GM23338 (cell line): ENCODE data around the gene AP2A1. TPM values are rescaled to one million over a fixed set of nuclear protein-coding genes. Genes with fewer than 3 reads are reported as not detected.

Experiments
- ATAC-seq: fragments of 200-7000 bp; cut with Tn5 transposase; 3 replicates; pipeline ENCODE4 v1.9.1; 2020
- DNase-seq: peaks from one replicate; pipeline ENCODE4 v3.0.0-alpha.2; 2015; ENCODE audit warnings: low spot score
- H2AFZ ChIP-seq: fragments of 200-600 bp; sonication (generic); 2 replicates; pipeline ENCODE4 v1.8.0; 2016; ENCODE audit warnings: antibody characterized with exemption, mild to moderate bottlenecking, moderate library complexity
- H3F3A ChIP-seq: fragments of 200-600 bp; sonication (generic); replicated peaks from 2 replicates; pipeline ENCODE4 v1.8.0; 2017; ENCODE audit warnings: antibody characterized with exemption, mixed run types, low read depth
- H3K27ac ChIP-seq: fragments of 200-600 bp; sonication (generic); 2 replicates; pipeline ENCODE4 v1.6.1; 2016; ENCODE audit warnings: low read depth
- H3K27me3 ChIP-seq: fragments of 200-600 bp; sonication (generic); 2 replicates; pipeline ENCODE4 v1.8.0; 2016; ENCODE audit warnings: mild to moderate bottlenecking, mixed run types, moderate library complexity; ENCODE audit not compliant: insufficient read depth
- H3K36me3 ChIP-seq: fragments of 200-600 bp; sonication (generic); 2 replicates; pipeline ENCODE4 v1.8.0; 2016; ENCODE audit warnings: mild to moderate bottlenecking; ENCODE audit not compliant: insufficient read depth
- H3K4me1 ChIP-seq: fragments of 200-600 bp; sonication (generic); 2 replicates; pipeline ENCODE4 v1.8.0; 2016; ENCODE audit warnings: mild to moderate bottlenecking, moderate library complexity; ENCODE audit not compliant: insufficient read depth
- H3K4me2 ChIP-seq: fragments of 200-600 bp; sonication (generic); 2 replicates; pipeline ENCODE4 v1.7.1; 2017; ENCODE audit warnings: mixed run types
- H3K4me3 ChIP-seq: fragments of 200-600 bp; sonication (generic); 2 replicates; pipeline ENCODE4 v1.6.1; 2016; ENCODE audit warnings: mixed run types
- H3K79me2 ChIP-seq: fragments of 200-600 bp; sonication (generic); replicated peaks from 2 replicates; pipeline ENCODE4 v1.8.0; 2017; ENCODE audit warnings: mild to moderate bottlenecking; ENCODE audit not compliant: insufficient read depth
- H3K9me2 ChIP-seq: fragments of 200-600 bp; sonication (generic); 2 replicates; pipeline ENCODE4 v1.8.0; 2017; ENCODE audit not compliant: insufficient read depth
- H4K20me1 ChIP-seq: fragments of 200-600 bp; sonication (generic); replicated peaks from 2 replicates; pipeline ENCODE4 v1.8.0; 2017; ENCODE audit warnings: mild to moderate bottlenecking; ENCODE audit not compliant: insufficient read depth
- H3K27ac Mint-ChIP-seq: 2 replicates; pipeline ENCODE4 v1.8.0; 2020; ENCODE audit warnings: inconsistent platforms, mild to moderate bottlenecking, moderate library complexity, mixed read lengths
- H3K27me3 Mint-ChIP-seq: 3 replicates; pipeline ENCODE4 v1.8.0; 2022; ENCODE audit warnings: low read depth, mild to moderate bottlenecking, moderate library complexity, mixed read lengths, inconsistent platforms; ENCODE audit not compliant: insufficient read depth, poor library complexity
- H3K36me3 Mint-ChIP-seq: 3 replicates; pipeline ENCODE4 v1.8.0; 2021; ENCODE audit warnings: low read depth, mild to moderate bottlenecking, inconsistent platforms, moderate library complexity, mixed read lengths
- H3K4me1 Mint-ChIP-seq: 3 replicates; pipeline ENCODE4 v1.8.0; 2020; ENCODE audit warnings: mild to moderate bottlenecking, inconsistent platforms, mixed read lengths
- H3K4me3 Mint-ChIP-seq: 3 replicates; pipeline ENCODE4 v1.8.0; 2021; ENCODE audit warnings: moderate library complexity, mild to moderate bottlenecking, inconsistent platforms, mixed read lengths
- H3K9me3 Mint-ChIP-seq: 3 replicates; pipeline ENCODE4 v1.8.0; 2020; ENCODE audit warnings: moderate library complexity, mild to moderate bottlenecking, inconsistent platforms, mixed read lengths
- CREB1 ChIP-seq: fragments of 250-450 bp; sonication (Bioruptor Pico); IDR thresholded peaks from 2 replicates; pipeline ENCODE4 v1.5.0; 2020; ENCODE audit warnings: low read depth, mild to moderate bottlenecking, moderate library complexity
- CTCF ChIP-seq, 2 experiments: fragments of 200-600 bp in 1 of 2; sonication (generic) in 1 of 2; conservative IDR thresholded peaks; 2 replicates each; pipeline versions ENCODE4 v1.5.1 to v1.6.1; 2016 to 2017; ENCODE audit warnings: antibody characterized with exemption in 2 of 2, low read depth in 2 of 2, mild to moderate bottlenecking in 2 of 2, moderate library complexity in 1 of 2
- ETS1 ChIP-seq: IDR thresholded peaks from 2 replicates; pipeline ENCODE4 v1.6.1; 2016; ENCODE audit warnings: antibody characterized with exemption
- EZH2phosphoT487 ChIP-seq: fragments of 200-600 bp; sonication (generic); IDR thresholded peaks from one replicate; pipeline ENCODE4 v1.8.1; 2018; ENCODE audit warnings: antibody characterized with exemption; ENCODE audit not compliant: unreplicated experiment
- JUNB ChIP-seq: IDR thresholded peaks from one replicate; pipeline ENCODE4 v1.6.1; 2016; ENCODE audit warnings: antibody characterized with exemption; ENCODE audit not compliant: unreplicated experiment
- NANOG ChIP-seq: IDR thresholded peaks from 2 replicates; pipeline ENCODE4 v1.6.1; 2016; ENCODE audit warnings: antibody characterized with exemption, borderline replicate concordance
- POLR2AphosphoS5 ChIP-seq: IDR thresholded peaks from 2 replicates; pipeline ENCODE4 v1.6.1; 2016; ENCODE audit warnings: antibody characterized with exemption, low read depth
- REST ChIP-seq: IDR thresholded peaks from one replicate; pipeline ENCODE4 v1.6.1; 2018; ENCODE audit warnings: antibody characterized with exemption; ENCODE audit not compliant: unreplicated experiment
- ZNF114 ChIP-seq: fragments of 250-450 bp; sonication (Bioruptor Pico); IDR thresholded peaks from 2 replicates; pipeline ENCODE4 v1.5.0; 2020; ENCODE audit warnings: mild to moderate bottlenecking, moderate library complexity
- ZNF331 ChIP-seq: fragments of 250-450 bp; sonication (Bioruptor Pico); IDR thresholded peaks from 2 replicates; pipeline ENCODE4 v1.5.0; 2020; ENCODE audit warnings: low read depth, mild to moderate bottlenecking, moderate library complexity
- ZNF462 ChIP-seq: fragments of 250-450 bp; sonication (Bioruptor Pico); IDR thresholded peaks from 2 replicates; pipeline ENCODE4 v1.5.0; 2020; ENCODE audit warnings: mild to moderate bottlenecking, moderate library complexity
- polyA plus RNA-seq: library from polyadenylated mRNA; unstranded; fragments of >200 nt; fragmentation: Nextera tagmentation; extraction: Ambion mirVana; gene quantifications from 2 replicates; pipeline ENCODE4 v1.2.1, GENCODE V29; 2016
- total RNA-seq: library from RNA; depleted of rRNA; stranded (reverse); fragments of >200 nt; shearing (Covaris generic); gene quantifications from 2 replicates; pipeline ENCODE4 v1.2.3, GENCODE V29; 2014

Gene AP2A1
- total and polyA plus RNA-seq, 2 experiments from 2014 or later, result 34.1 to 129 TPM

- TF ChIP-seq JUNB (no peak), EZH2phosphoT487 (no peak), ZNF114 (no peak), ZNF462 (CRISPR knock-in tag) (no peak), ETS1 (no peak)
These were observed 15.7 kb downstream of the AP2A1 start (continued) for GRCh38 chr19:49782515-49782914.

DNA sequence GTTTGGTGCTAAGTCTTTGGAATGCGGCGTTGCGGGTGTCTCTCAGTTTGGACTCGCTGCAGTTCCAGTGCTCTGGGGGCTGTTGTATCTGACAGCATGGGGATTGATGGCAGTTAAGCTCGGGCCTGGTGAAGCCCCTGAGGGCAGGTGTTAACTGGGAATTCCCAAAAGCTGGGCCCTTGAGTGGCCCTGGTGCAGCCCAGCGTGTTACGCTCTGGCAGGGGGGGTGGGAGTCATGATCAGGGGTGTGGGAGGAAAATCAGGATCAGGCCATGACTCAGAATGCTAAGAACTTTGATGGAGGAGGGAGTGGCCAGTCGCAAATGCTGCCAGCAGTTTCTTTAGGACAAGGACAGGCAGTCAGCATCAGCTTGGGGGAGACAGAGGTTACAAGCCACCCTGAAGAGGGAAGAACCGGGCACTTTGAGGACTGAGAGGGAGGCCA, 19.6 kb downstream of the AP2A1 start:
- Histone ChIP-seq H3K27me3 (no peaks in the 10 kb centered on the region), H4K20me1 (peaks cover 4% of the 10 kb centered on the region), H3K9me2 (no peaks in the 10 kb centered on the region), H2AFZ (no peak overlapping the region), H3K79me2 (no peaks in the 10 kb centered on the region; the same call in 1 of the 2 replicates), H3K4me3 (no peak overlapping the region), H3F3A (no peaks in the 10 kb centered on the region), H3K27ac (no peak overlapping the region), H3K4me2 (no peak overlapping the region), H3K4me1 (no peaks in the 10 kb centered on the region), H3K36me3 (peaks cover 11% of the 10 kb centered on the region; the same call in 1 of the 2 replicates)
- H3K4me1 Mint-ChIP-seq, result no peaks in the 10 kb centered on the region
- H3K27me3 Mint-ChIP-seq, result peaks cover 10% of the 10 kb centered on the region
- ATAC-seq (no peak), DNase-seq (no peak)
- no peak overlapping the region for H3K27ac Mint-ChIP-seq
- peaks cover 3% of the 10 kb centered on the region; the same call in 1 of the 3 replicates for H3K9me3 Mint-ChIP-seq
- peaks cover 49% of the 10 kb centered on the region for H3K36me3 Mint-ChIP-seq
- no peak overlapping the region for H3K4me3 Mint-ChIP-seq
- no peak for TF ChIP-seq ETS1
- no peak for TF ChIP-seq ZNF331 (CRISPR knock-in tag)
- TF ChIP-seq NANOG, result no peak
- TF ChIP-seq POLR2AphosphoS5, result no peak
- no peak for TF ChIP-seq REST
- no peak for TF ChIP-seq CTCF (conservative IDR thresholded peaks at IDR 0.05; ENCODE audit: low read depth in 2 of 2)
- no peak for TF ChIP-seq CREB1 (CRISPR knock-in tag)
- no peak for TF ChIP-seq JUNB
